Measurements from ENCODE around the gene PPFIBP2. TPM values are rescaled to one million over a fixed set of nuclear protein-coding genes. Genes with fewer than 3 reads are reported as not detected.

The PPFIBP2 gene
- polyA plus RNA-seq, 10 donors: 35.3 to 76.8 (median 45.7) TPM

GRCh38 chr11:7691759-7692350, 178.1 kb downstream of the PPFIBP2 start:
- no peak for DNase-seq

GRCh38 chr11:7692426-7692825, 178.6 kb downstream of the PPFIBP2 start:
- DNase-seq: no peak

- DNase-seq: no peak
Observed at GRCh38 chr11:7694235-7694634, 180.4 kb downstream of the PPFIBP2 start.

- no peak for DNase-seq
Observed at GRCh38 chr11:7696424-7696823, 182.6 kb downstream of the PPFIBP2 start.

Other genes with a start within 250 kb of the PPFIBP2 start
- gene OLFML1, start 28.5 kb upstream of the PPFIBP2 start, polyA plus RNA-seq (ENCODE audit: insufficient read length in 10 of 10): 10 to 100 TPM; 47.5 to 79.7 (median 52.9) TPM
- gene CYB5R2, start 159.5 kb downstream of the PPFIBP2 start, polyA plus RNA-seq (ENCODE audit: insufficient read length in 10 of 10): 10 to 100 TPM in 7 of 10 donors, 1 to 10 TPM in 3; 7.9 to 17.3 (median 11.4) TPM
- gene OVCH2, start 192.5 kb downstream of the PPFIBP2 start, polyA plus RNA-seq (ENCODE audit: insufficient read length in 10 of 10): under 1 TPM in 8 of 10 donors, not detected in 2; 0.13 to 0.48 (median 0.24) TPM

Measured in muscle of back (tissue), 11 donors.